Vagina (tissue), 2 donors: ENCODE results near the gene LRRC17.

Source experiments
- POLR2A ChIP-seq, 2 donors: fragments of 450-650 bp; IDR thresholded peaks; one replicate each; pipeline ENCODE4 v1.6.1; 2017; ENCODE audit warnings: antibody characterized with exemption in 2 of 2, mild to moderate bottlenecking in 2 of 2, moderate library complexity in 2 of 2
- POLR2AphosphoS5 ChIP-seq, 2 donors: sonication (generic); formaldehyde crosslinking; IDR thresholded peaks; one replicate each; pipeline ENCODE4 v1.9.0; 2017; ENCODE audit warnings: antibody characterized with exemption in 2 of 2, mild to moderate bottlenecking in 2 of 2, low read depth in 1 of 2; ENCODE audit not compliant: insufficient read depth in 1 of 2
- TF ChIP-seq, protein P1 (sequence below), 3 experiments: fragments of 450-650 bp in 2 of 3; fragments of 200-600 bp in 1 of 3; sonication (generic) in 1 of 3; IDR thresholded peaks; one replicate each; pipeline ENCODE4 v1.5.1; 2017 to 2019; ENCODE audit warnings: antibody characterized with exemption in 3 of 3, mild to moderate bottlenecking in 2 of 3, moderate library complexity in 2 of 3

DNA sequence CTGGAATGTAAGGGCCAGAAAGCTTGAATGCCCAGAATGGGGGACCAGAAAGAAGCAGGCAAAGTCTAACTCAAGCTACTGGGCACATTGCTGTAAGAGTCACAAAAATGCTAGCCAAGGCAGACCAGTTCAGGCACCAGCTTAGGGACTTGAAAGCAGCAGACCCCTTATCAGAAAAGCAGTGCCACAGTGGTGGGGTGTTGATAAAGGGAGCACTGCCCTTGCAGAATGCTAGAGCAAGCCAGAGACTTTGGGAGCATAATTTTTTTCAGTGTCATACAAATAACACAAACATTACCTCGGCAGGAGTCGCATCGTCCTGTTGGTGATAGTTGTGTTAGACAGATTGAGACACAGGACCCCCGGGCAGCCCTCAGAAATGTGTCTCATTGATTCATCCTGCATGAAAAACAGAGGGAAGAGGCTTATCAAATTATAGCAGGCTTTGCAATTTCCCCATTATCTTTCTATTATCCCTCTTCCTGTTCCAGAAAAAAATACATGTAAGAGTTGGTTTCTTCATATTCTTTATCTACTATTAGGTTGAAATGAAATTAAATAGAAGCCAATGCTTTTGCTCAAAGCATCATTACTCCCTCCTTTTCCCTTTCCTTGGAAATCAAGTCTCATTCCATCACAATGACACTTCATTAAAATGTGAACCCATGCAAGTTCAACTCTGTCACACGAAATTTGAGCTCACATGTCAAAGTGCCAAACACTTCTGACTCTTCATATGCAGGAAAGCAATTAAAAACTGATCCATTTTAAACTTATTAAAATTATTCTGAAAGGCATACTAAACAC is 13.4 kb downstream of the LRRC17 start:
- TF ChIP-seq, protein P1, sequence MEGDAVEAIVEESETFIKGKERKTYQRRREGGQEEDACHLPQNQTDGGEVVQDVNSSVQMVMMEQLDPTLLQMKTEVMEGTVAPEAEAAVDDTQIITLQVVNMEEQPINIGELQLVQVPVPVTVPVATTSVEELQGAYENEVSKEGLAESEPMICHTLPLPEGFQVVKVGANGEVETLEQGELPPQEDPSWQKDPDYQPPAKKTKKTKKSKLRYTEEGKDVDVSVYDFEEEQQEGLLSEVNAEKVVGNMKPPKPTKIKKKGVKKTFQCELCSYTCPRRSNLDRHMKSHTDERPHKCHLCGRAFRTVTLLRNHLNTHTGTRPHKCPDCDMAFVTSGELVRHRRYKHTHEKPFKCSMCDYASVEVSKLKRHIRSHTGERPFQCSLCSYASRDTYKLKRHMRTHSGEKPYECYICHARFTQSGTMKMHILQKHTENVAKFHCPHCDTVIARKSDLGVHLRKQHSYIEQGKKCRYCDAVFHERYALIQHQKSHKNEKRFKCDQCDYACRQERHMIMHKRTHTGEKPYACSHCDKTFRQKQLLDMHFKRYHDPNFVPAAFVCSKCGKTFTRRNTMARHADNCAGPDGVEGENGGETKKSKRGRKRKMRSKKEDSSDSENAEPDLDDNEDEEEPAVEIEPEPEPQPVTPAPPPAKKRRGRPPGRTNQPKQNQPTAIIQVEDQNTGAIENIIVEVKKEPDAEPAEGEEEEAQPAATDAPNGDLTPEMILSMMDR (IDR thresholded peaks at IDR 0.05), result no peak
- TF ChIP-seq POLR2A (IDR thresholded peaks at IDR 0.05) (no peak), POLR2AphosphoS5 (IDR thresholded peaks at IDR 0.05; ENCODE audit: insufficient read depth in 1 of 2, low read depth in 1 of 2) (no peak)
